ENCODE data around the gene NSUN4.
A peak's percentile ranks its signal among the peaks of the same experiment; 100 is the strongest.

Gene NSUN4

GRCh38 chr1:46401964-46402626 lies 61.5 kb downstream of the NSUN4 start:
- Histone ChIP-seq H3K9me3 (ENCODE audit: control insufficient read depth, low read length) (no peaks in the 10 kb centered on the region), H3K9ac (no peak overlapping the region), H3K27me3 (ENCODE audit: control insufficient read depth, insufficient read depth, low read length) (no peaks in the 10 kb centered on the region), H3K4me3 (ENCODE audit: low read depth, low read length) (no peak overlapping the region), H3K36me3 (ENCODE audit: control insufficient read depth, insufficient read depth, low read length) (no peaks in the 10 kb centered on the region), H3K4me2 (ENCODE audit: low read length) (peak overlapping the region; percentile 51), H3K27ac (peak overlapping the region; percentile 36), H3K4me1 (peaks cover 2% of the 10 kb centered on the region), H3K79me2 (peaks cover 4% of the 10 kb centered on the region), H2AFZ (peak overlapping the region; percentile 50)
- no peak for TF ChIP-seq CTCF (IDR thresholded peaks at IDR 0.05)

- TF ChIP-seq CTCF (IDR thresholded peaks at IDR 0.05): no peak
- H2AFZ ChIP-seq: no peak overlapping the region
- H3K4me1 ChIP-seq: peaks cover 2% of the 10 kb centered on the region
- H3K27ac ChIP-seq: no peak overlapping the region
- H3K4me3 ChIP-seq (ENCODE audit: low read depth, low read length): no peak overlapping the region
- no peaks in the 10 kb centered on the region for H3K27me3 ChIP-seq (ENCODE audit: control insufficient read depth, insufficient read depth, low read length)
- no peaks in the 10 kb centered on the region for H3K79me2 ChIP-seq
- no peak overlapping the region for H3K4me2 ChIP-seq (ENCODE audit: low read length)
- no peaks in the 10 kb centered on the region for H3K36me3 ChIP-seq (ENCODE audit: control insufficient read depth, insufficient read depth, low read length)
- no peaks in the 10 kb centered on the region for H3K9me3 ChIP-seq (ENCODE audit: control insufficient read depth, low read length)
- no peak overlapping the region for H3K9ac ChIP-seq
Observed at GRCh38 chr1:46403916-46404315, 63.3 kb downstream of the NSUN4 start.

- no peak overlapping the region for H3K27ac ChIP-seq
Observed at GRCh38 chr1:46404482-46405196, 64.0 kb downstream of the NSUN4 start.

GRCh38 chr1:46405197-46405555 lies 64.6 kb downstream of the NSUN4 start:
- Histone ChIP-seq H3K4me2 (ENCODE audit: low read length) (no peak overlapping the region), H3K4me1 (peaks cover 2% of the 10 kb centered on the region), H3K79me2 (no peaks in the 10 kb centered on the region), H3K27ac (no peak overlapping the region), H2AFZ (no peak overlapping the region), H3K36me3 (ENCODE audit: control insufficient read depth, insufficient read depth, low read length) (no peaks in the 10 kb centered on the region), H3K9me3 (ENCODE audit: control insufficient read depth, low read length) (no peaks in the 10 kb centered on the region), H3K9ac (no peak overlapping the region), H3K27me3 (ENCODE audit: control insufficient read depth, insufficient read depth, low read length) (no peaks in the 10 kb centered on the region), H3K4me3 (ENCODE audit: low read depth, low read length) (no peak overlapping the region)
- no peak for TF ChIP-seq CTCF (IDR thresholded peaks at IDR 0.05)

More at GRCh38 chr1:46404482-46405196, 64.0 kb downstream of the NSUN4 start:
- H3K9ac ChIP-seq: no peak overlapping the region
- TF ChIP-seq CTCF (IDR thresholded peaks at IDR 0.05): no peak
- peaks cover 2% of the 10 kb centered on the region for H3K4me1 ChIP-seq
- no peak overlapping the region for H2AFZ ChIP-seq
- no peaks in the 10 kb centered on the region for H3K36me3 ChIP-seq (ENCODE audit: control insufficient read depth, insufficient read depth, low read length)
- H3K27me3 ChIP-seq (ENCODE audit: control insufficient read depth, insufficient read depth, low read length): no peaks in the 10 kb centered on the region
- H3K4me2 ChIP-seq (ENCODE audit: low read length): no peak overlapping the region
- no peaks in the 10 kb centered on the region for H3K79me2 ChIP-seq
- no peaks in the 10 kb centered on the region for H3K9me3 ChIP-seq (ENCODE audit: control insufficient read depth, low read length)
- no peak overlapping the region for H3K4me3 ChIP-seq (ENCODE audit: low read depth, low read length)
